ENCODE data around the gene DLG1.

Gene DLG1

DNA sequence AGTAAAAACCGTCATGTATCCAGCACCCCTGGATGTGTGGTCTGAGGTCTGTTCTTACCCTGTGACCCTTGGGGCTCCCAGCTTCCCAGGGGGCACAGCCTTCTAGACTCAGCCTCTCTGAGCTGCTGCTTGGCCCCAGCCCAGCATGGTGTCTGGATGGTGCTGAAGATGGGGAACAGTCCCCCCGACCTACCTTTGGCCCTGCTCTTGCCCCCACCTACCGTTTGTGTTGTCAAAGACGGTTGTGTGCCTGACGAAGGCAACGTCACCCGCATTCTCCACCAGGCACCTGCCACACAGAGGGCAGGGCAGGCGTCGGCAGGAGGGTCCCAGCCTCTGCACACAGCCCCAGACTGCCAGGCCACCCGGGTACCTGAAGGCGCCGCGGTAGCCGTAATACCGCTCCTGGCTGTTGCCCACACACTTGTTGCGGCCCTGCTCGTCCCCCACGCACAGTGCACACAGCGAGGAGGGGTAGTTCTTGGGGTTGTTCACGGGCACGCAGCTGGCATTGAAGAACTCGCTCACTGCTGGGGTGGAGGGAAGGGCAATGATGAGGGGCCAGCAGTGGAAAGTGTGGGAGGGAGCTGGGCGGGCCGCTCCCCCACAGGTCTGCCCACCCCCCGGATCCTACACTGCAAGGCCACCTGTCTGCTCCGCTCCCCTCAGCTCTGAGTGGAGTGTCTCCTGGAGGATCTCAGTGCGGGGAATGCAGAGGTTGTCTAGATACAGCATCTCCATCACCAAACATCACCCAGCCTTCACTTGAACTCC lies 289.8 kb downstream of the DLG1 start:
- DNase-seq: no peak

DNA sequence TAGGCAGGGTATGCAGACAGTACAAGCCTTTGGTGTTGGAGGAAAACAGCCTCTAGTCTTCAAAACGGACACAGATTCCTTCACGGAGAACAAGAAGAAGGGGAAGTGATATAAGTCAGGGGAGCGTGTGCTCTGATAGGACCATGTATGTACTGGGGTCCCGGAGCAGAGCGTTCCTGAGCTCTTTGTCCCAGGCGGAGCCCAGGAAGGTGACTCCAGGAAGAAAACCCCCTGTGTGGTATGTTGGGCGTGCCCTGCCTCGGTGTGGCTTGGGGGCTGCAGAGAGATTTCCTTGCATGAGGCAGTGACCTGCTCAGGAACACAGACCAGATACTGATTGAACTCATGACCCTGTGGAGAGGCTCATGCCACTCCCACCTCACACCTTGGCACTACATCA lies 290.5 kb downstream of the DLG1 start:
- DNase-seq: no peak

DNA sequence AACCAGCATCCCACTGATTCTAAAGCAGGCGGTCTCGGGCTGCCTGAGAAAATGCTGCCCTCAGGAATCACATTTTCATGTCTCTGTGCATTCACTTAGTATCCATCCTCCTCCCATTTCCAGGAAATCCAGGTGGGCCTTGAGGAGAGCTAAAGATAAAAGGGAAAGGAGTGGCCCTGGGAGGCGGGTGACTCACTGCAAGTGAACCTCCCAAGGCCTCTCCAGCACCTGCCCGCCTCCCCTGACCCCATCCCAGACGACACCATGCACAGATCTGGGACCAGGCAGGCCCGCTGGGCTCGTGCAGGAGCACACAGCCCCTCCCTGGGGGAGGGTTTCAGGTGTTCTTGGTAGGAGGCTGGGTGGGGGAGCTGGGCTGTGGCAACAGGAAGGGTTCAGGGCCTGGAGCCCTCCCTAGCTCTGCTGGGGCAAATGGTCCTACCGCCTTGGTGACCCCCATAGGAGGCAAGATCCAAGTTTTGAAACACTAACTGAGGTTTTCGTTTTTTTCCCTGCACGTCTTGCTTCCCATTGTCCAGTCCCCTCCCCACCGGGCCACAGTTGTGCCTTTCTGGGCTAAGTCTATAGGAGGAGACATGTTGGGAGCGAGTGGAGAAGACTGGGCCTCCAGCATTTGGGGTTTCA lies 291.0 kb downstream of the DLG1 start:
- DNase-seq: no peak

DNA sequence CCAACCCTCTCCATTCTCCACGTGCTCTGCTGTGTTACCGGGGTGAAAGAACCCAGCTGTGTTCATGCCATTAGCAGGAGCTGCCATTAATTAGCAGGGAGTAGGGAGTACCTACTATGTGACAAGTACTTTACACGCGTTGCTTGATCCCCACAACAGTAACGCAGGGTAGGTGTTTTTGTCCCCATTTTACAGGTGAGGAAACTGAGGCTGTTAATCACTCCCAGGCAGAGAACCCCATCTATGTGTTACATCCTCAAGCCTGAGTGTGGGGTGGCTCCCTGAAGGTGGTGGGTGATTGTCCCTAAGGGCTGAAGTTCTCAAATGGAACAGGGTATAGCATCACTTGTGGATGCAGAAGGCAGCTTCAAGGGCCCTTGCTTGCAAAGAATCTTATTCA lies 291.6 kb downstream of the DLG1 start:
- DNase-seq: no peak

DNA sequence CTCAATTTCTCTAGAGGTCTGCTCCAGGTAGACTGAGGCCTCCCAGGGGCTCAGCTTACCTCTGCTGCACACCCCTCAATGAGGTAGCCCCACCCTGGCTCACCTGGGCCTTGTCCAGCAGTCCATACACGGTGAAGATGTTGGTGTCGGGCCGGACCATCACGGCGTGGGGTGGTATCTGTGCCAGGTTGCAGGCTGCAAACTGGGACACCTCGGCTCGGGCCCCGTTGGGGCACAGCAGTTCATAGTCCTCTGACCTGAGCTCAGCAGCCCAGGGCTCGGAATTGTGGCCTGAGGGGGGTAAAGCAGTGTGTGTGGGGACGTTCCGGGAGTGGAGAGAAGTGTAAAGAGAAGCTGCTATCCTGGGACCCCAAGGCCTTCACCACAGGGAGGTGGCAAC lies 292.0 kb downstream of the DLG1 start:
- DNase-seq: no peak

DNA sequence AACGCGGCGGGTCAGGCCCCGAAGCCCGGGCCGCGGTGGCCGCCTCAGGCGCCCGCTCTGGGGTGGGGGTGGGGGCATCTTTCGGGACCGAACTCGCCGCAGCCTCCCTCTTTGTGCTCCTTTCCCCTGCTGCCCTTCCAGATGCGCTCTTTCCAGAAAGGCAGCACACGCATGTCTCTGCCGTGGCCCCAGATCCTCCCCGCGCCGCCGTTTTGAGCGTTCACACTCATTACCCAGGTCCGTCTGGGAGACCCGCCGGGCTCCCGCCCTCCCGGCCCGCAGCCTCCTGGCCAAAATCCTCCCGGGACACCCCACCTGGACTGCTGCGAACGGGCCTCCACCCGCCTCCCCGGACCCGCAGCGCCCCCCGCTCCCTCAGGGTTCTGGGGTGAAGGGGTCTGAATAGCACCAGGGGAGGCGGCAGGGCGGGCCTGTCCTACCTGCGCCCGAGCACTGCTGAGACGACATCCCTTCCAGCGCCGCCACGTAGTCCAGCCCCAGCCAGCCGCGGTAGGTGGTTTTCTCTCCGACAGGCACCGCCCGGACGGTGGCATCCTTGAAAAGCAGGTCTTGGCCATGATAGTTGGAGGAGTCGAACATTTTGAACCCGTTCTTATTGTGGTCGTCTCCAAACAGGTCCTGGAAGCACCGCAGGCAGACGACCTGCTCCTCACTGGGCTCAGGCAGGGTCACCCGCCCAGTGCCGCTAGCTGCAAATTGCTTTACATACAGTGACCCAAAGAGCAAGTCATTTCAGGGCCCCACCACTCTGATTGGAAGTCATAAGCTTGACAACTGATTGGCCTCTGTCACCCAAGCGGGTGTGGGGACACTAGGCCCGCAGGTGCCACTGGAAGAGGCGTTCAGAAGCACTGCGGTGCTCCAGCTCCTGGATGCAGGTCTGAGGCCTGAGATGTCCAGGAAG lies 294.7 kb downstream of the DLG1 start:
- DNase-seq: peak in 1 of 2 experiments; percentile 16

DNA sequence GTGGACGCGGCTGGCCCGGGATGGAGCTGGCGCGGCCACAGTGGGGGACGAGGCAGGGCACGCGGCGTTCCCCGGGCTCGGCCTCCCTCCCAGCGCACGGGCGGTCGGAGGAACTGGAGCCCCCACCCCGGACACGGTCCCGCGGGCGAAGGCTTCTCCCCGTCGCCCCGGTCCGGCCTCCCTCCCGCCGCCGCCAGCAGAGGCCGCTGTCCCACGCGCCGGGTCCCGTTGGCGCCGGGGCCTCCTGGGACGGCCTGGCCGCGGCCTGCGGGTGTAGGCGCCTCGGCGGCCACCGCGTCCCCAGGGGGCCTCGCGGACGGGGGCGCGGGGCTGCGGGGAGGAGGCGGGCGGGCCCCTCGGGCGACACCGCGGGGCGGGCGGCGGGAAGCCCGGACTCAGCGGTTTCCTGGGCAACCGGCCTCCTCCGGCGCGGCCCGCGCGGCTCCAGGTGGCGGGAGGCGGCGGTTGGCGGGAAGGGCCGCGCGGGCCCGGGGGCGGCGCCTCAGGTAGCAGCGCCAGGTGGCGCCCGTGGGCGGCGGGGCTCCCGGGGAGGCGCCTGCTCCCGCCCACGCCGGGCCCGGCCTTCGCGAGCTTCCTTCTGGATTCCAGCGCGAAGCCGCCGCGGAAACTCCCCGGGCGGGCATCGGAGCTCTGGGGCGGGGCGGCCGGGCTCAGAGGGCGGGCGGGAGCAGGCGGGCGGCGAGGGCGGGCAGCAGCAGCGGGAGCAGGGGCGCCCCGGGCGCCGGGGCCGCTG lies 295.5 kb downstream of the DLG1 start:
- peak; percentile 85 to 86 for DNase-seq

DNA sequence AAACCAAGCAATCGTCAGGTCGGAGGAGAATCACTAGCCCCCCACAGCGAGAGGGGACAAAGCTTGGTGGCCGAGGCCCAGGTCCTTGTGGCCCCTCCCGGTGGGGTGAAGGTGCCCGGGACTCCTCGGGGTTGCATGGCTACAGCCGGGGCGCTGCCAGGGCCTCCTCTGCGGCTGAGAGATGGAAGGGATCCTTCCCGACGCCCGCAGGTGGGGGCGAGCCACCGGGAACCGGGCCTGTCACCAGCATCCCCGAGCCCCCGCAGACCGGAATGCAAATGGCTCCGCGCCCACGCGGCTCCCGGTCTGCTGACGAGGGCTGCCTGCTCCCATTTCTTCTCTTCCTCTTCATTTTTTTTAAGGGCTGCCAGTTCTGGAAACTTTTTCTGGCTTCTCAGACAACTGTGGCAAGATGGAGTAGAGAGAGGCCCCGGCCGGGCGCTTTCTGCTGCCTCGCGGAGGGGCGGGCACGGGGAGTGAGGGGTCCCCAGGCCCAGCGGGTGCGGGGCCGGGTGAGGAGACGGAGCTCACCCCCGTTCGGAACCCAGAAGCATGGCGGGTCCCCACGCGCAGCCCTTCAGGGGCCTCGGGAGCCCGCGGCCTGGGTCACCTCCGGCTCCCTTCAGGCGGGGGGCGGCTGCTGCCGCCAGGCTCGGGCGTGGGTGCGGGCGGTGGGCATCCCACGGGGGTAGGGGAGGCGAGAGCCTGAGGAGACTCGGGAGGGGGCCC lies 296.3 kb downstream of the DLG1 start:
- DNase-seq: peak in 1 of 2 experiments; percentile 20

DNA sequence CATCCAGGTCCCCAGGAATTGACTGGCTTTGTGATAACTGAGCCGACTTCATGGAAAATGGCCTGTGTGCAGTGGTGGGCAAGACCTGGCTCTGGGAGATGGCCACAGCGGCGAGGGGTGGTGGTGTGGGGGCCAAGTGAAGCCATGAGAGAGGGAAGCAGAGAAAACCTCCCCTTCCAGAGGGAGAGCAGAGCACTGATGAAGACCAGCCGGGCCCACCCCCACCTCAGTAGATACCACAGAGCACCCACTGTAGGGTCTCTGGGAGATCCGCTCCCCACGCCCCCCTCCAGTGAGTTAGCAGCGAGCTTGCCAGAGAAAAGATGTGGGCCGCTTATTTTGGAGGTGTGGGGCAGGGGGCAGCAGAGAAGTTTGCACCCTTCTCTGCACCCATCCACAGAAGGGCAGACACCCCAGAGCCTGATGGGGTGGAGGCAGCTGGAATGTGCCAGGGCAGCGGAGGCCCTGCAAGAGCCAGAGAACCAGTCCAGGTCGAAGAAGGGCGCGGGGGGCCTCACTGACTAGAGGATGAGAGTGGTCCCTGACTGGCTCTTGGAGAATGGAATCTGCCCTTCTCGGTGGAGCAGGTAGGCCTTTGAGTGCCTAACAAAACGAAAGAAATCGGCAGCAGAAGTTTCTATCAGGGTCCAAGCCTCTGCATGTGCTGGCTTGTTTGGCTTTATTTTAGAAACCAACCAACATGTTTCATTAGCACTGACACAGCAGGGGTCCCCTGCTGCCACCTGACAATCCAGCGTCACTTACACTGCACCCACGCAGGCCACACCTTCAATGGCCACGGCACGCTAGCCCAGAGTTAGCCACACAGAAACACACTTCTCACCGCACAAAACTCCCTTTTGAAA lies 297.1 kb downstream of the DLG1 start:
- no peak for DNase-seq

DNA sequence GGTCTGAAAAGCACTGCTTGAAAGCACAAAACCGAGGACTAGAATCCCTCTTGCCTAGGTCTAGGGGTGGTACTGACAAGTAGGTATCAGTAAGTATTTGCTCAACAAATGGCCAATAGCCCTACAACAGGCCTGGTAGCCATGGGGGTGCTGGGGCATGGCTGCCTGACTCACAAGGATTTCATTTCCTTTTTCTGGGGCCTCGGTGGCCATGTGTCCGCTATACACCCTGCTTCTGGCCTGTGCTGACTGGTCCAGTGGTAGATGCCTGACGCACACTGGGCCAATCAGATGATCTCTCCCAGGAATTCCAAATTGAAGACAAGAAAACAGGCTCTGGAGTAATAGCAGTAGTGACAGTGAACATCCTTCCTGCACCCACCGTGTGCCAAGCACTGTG lies 298.2 kb downstream of the DLG1 start:
- no peak for DNase-seq

DNA sequence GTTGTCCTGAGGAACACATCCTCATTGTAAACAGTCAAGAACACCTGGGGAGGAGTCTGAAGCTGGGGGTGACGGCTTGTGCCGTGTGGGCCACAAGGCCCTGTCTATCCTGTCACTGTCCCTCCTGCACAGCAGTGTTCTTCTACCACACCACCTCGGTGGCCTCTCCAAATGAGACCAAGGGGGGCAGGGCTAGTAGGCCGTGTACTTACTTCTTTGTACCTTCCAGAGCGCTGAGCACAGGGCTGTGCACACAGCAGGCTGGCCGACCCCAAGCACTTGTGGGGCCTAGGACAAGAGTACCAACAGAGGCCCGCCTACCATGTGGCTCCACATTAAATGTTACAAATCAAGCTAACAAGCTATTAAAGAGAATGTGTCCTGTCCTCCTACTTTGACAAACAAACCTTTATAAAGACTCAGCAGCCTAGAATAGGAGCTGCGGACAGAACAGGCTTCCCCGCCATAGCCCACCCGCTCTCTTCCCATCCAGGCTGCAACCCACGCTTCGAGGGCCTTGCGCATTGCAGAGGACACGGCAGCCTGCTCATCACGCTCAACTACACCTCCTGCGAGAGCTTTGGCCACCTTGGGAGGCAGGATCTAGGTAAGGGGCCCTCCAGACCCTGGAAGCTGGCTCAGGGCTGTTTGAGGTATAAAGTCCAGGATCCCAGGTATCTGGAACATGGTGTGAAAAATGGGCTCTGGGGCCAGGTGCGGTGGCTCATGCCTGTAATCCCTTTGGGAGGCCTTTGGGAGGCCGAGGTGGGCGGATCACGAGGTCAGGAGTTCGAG lies 299.2 kb downstream of the DLG1 start:
- DNase-seq: no peak

DNA sequence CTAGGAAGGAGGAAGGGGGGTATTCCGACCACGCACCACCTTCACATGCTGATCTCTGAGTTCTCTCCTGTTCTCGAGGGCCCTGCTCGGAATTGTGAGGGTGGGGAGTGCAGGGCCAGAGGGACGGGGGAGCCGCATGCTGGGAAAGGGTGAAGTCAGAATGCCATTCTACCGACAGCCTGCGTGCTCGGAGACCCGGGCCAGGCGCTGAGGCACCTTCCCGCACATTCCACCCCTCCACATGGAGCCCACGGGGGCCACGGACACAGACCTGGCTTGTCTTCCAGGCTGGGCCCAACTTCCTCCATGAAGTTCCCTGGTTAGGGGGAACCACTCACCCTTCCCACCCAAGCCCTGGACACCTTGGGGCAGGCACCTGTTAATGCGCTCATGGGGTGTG lies 301.1 kb downstream of the DLG1 start:
- no peak for DNase-seq

DNA sequence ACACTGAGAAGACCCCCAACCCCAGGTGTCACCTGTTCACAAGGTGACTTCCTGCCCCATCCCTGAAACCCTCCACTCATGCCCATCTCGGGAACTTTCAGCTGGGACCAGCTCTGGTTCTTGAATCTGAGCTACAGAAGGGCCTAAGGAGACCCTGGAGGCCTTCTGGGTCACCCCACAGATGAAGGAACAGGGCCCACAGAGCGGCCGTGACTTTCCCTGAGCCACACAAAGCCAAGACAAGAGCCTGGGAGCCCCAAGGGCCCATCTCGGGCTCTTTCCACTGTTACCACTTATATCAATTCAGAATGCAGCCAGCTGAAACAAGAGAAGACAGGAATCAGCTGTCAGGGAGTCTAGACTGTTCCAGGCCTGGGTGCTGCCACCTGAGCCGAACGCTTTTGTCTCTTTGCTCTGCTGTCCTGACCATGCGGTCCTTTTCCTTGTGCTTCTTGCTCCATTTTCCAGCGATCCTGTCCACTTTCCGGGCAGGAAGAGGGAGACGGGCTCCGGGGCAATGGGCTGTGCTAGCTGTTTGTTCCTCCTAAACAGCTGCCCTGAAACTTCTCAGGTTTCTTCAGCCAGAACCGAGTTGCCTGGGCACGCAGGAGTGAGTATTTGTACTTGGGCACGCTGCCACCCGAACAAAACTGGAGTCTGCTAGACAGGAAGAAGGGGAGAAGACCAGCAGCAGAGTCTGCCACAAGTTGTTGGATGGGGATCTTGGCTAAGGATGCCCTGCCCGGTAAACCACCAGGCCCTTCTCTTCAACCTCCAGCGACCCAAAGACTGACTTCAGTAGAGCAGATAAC lies 301.8 kb downstream of the DLG1 start:
- DNase-seq: no peak

DNA sequence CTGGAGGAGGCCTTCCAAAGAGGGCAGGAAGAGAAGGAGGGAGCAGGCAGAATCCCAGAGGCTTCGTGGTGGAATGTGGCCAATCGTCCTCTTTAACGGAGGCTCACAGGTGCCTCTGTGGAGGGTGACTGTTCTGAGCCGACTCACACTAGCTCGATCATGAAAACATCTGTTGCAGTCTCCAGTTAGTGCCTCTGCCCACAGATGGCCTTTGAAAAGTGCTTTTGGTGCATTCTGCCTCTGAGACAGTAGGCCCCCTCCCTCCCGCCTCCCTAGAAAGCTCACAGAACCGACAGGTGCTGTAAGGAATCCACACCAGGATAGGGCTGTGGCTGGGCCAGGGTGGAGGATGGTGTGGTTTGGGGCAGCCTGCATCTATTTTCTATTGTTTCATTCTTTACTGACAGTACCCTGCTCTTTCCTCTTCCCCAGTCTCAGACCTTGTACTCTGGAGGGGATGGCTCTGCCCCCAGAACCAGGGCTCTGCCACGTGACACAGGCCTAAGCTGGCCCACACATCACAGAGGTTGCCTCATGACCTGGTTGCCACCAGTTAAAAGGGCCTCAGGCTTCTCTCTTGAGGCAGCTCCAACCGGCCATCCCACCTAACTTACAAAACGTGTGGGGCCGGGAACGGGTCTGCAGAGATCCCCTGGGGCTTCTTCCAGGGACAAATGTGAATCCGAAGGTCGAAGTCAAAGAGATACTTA lies 302.6 kb downstream of the DLG1 start:
- DNase-seq: no peak

DNA sequence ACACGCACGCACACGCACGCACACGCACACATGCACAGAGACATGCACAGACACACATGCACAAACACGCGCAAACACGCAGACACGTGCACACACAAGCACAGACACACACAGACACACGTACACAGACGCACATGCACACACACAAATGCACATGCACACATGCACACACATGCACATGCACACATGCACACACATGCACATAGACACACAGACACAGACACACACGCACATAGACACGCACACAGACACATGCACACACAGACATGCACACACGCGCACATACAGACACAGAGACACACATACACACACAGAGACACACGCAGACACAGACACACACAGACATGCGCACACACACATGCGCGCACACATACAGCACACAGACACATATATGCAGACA lies 303.4 kb downstream of the DLG1 start:
- no peak for DNase-seq

DNA sequence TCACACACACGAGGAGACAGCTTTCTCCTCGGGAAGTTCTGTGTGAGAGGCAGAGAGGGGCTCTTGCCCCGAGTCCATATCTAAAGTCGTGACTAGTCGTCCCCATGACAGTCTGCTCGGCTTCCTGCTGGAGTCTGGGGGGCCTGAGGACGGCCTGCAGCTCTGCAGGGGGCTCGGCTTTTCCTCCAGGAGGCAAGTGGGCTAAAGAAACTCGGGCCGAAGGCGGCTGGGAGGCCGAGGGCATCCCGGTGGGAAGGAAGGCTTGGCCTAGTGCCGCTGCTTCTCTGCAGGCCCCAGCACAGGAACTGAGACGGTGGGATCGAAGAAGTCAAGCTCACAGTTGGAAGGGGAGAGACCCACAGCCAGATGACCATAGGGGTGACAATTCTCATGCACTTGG lies 304.4 kb downstream of the DLG1 start:
- DNase-seq: no peak

All from stimulated activated CD4-positive, alpha-beta T cell treated with anti-CD3 and anti-CD28 coated beads, Interleukin-4, amount 100 ng/mL, for 4 hours (primary cell).